Adipose tissue (tissue), 3 donors: Measurements from ENCODE around the gene UBXN4. TPM values are rescaled to one million over a fixed set of nuclear protein-coding genes. Genes with fewer than 3 reads are reported as not detected.
"Not testable (repeated sequence)": the region's sequence is repeated elsewhere in the genome, so short reads cannot be mapped to it uniquely, and the experiment has no call there.

Experiments used
- H3K27ac ChIP-seq: one replicate; pipeline ENCODE4 v1.5.1; 2013; ENCODE audit warnings: low read depth, low read length
- whole genome bisulfite sequencing, 3 donors: extraction: QIAGEN DNeasy Blood & Tissue Kit; methylation state at CpG; one replicate each; pipeline ENCODE4 v1.1.7; 2013; 5-methylcytosine and 5-hydroxymethylcytosine counted together
- polyA plus RNA-seq, 3 donors: library from polyadenylated mRNA; stranded (reverse); fragments of 200-250 nt; gene quantifications; one replicate each; pipeline ENCODE4 v1.2.3, GENCODE V29; 2013
- donor health status: healthy with polysubstance abuse.
- donor health status: Bipolar disorder and iron deficiency.
- donor health status: healthy.

The UBXN4 gene
- polyA plus RNA-seq, 3 donors, result 37.6 to 45.3 (median 38.0) TPM

DNA sequence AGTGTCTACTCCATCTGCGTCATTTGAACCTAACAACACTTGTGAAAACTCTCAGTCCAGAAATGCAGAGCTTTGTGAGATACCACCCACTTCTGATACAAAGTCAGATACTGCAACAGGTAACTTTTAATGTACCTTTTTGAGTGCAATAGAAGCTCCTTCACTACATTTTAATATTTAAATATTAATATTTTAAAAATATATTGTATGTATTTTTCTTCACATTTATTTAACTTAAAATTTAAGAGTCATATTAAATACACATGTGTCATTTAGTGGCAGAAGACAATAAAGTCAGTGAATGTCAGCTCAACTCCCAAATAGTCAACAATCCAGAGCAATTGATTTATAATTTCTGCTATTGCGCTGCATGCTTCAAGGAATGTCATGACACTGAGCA, 13.9 kb downstream of the UBXN4 start:
- 94 to 99% (median 97%) methylated on average over 2 of the region's 2 CpGs for WGBS, 3 donors
- H3K27ac ChIP-seq, result no peak overlapping the region

DNA sequence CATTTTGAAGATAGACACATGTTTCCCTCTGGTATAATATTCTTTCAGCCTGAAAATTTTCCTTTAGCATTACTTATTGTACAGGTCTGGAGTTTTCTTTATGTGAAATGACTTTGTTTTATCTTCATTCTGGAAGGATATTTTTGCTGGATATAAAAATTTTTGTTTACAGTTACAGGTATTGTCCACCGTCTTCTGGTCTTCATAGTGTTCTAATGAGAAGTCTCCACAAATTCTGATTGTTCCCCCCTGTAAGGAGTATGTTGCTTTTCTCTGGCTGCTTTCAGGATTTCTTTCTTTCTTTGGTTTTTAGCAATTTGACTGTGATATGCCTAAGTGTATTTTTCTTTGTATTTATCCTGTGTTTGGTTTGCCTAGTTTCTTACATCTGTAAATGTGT, 15.0 kb downstream of the UBXN4 start:
- 97 to 100% (median 97%) methylated on average over 1 of the region's 1 CpG for WGBS, 3 donors
- no peak overlapping the region for H3K27ac ChIP-seq

DNA sequence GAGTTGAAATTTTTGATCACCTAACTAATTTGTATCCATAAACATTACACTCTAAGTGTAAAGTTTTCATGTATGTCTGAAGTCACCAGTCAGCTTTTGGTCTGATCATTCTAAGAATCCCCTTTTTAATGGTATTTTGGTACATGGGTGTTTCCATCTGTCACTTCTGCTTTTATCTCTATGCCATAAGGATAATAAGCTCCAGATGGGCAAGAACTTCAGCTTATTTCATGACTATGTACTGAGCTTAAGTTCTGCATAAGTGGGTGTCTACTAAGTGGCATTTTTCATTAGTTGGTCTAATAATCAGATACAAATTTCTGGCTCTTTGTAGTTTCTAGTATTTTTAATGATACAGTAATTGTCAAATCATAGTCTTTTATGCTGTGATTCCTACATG, 20.4 kb downstream of the UBXN4 start:
- no peak overlapping the region for H3K27ac ChIP-seq

DNA sequence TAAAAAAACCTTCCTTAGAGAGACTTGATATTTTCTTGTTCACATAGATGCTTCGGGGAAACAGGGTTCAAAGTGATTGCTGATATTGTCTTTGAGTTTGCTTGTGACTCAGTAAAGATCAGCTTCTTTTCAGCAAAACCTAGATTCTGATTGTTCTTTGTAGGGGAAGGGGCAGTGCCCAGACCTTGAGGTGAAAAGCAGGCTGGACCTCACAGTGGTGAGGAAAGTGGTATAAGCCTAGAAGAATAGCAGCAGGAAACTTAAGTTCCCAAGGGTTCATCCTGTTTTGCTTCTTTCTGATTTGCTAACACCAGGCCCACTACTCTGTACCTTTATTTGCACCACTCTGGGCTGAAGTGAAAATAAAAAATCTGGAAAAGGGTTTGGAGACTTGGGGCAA, 20.9 kb downstream of the UBXN4 start:
- H3K27ac ChIP-seq, result no peak overlapping the region
- WGBS, 3 donors, result 86 to 100% (median 96%) methylated on average over 1 of the region's 1 CpG

DNA sequence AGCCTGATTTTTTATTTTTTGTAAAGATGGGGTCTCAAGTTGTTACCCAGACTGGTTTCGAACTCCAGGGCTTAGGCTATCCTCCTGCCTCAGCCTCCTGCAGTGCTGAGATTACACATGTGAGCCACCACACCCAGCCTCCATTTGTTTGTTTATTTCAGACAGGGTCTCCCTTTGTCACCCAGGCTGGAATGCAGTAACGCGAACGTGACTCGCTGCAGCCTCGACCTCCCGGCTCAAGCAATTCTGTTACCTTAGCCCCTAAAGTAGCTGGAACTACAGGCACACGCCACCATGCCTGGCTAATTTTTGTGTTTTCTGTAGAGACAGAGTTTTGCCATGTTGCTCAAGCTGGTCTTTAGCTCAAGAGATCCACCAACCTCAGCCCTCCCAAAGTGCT, 27.2 kb downstream of the UBXN4 start:
- H3K27ac ChIP-seq, result no peak overlapping the region
- WGBS, 3 donors, result 95 to 98% (median 96%) methylated on average over 8 of the region's 8 CpGs

DNA sequence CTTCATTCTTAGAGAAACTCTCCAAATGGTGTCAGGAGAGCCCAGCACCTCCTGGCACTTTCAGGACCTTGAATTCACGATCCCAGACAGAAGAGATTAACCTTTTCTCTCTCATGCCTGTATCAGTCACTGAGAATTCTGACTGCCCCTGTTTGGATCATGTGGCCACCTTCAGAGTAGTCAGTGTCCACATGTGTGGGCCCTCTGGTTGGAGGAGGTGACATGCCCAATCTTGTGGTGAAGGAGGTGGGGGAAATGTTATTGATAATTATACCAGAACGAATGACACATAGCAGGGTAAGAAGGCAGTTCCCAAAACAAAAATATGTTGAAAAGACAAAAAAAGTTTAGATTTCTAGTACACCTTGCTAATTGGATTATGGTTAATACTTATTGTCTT, 31.7 kb downstream of the UBXN4 start:
- H3K27ac ChIP-seq, result no peak overlapping the region
- 78 to 91% (median 88%) methylated on average over 2 of the region's 2 CpGs for WGBS, 3 donors

DNA sequence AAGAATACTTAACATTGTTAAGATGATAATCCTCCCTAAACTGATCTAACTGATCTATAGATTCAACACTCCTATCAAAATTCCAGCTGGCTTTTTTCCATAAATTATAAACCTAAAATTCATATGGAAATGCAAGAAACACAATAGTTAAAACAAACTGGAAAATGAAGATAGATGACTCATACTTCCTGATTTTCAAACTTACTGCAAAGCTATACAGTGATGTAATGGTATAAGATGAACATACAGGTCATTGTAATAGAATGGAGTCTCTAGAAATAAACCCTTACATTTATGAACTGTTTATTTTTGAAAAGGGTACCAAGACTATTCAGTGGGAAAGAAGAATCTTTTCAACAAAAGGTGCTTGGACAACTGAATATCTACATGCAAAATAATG, 32.3 kb downstream of the UBXN4 start:
- H3K27ac ChIP-seq, result no peak overlapping the region

DNA sequence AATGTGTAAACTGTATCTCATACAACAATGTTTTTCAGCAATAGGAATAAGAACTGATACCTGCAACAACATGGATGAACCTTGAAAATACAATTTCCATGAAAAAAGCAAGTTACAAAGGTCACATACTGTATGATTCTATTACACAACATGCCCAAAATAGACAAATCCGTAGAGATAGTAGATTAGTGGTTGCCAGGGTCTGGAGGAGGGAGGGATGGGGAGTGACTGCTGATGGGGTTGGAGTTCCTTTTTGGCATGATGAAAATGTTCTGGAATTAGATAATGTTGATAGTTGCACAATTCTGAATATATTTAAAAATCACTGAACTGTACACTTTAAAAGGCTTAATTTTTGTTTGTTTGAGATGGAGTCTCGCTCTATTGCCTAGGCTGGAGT, 33.8 kb downstream of the UBXN4 start:
- H3K27ac ChIP-seq, result no peak overlapping the region
- 32 to 46% (median 35%) methylated on average over 2 of the region's 2 CpGs for WGBS, 3 donors

DNA sequence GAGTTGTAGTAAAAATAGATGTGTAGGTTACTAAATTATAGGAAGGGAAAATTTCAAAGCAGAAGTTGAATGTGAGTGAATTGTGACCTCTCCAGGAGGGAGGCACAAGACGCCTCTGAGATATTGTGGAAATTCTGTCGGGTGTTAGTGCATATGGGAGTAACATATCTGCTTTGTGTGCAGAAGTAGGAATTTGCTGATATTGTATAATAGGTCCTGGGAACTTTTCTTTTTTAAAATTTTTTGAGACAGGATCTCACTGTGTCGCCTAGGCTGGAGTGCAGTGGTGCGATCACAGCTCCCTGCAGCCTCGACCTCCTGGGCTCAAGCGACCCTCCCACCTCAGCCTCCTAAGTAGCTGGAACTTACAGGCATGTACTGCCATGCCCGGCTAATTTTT, 34.7 kb downstream of the UBXN4 start:
- WGBS, 3 donors, result 95 to 97% (median 96%) methylated on average over 7 of the region's 7 CpGs
- no peak overlapping the region for H3K27ac ChIP-seq

DNA sequence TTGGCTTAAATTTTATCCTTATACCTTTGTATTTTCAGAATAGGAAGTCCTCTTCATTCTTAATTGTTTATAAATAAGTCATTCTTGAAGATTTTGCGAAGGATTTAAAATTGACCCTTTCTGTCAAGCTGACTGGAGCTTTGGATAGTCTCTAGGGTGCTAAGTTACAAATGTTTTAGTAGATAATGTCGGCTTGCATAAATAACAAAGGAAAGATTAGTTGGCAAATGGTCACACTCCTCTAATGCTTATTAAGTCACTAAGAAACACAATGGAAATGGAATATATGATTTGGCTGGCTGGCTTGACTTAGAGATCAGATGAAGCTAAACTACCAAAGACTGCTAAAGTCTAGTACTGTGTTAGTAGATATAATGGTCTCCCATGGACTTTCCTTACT, 40.6 kb downstream of the UBXN4 start:
- WGBS, 3 donors, result 68 to 88% (median 80%) methylated on average over 2 of the region's 2 CpGs
- no peak overlapping the region for H3K27ac ChIP-seq

DNA sequence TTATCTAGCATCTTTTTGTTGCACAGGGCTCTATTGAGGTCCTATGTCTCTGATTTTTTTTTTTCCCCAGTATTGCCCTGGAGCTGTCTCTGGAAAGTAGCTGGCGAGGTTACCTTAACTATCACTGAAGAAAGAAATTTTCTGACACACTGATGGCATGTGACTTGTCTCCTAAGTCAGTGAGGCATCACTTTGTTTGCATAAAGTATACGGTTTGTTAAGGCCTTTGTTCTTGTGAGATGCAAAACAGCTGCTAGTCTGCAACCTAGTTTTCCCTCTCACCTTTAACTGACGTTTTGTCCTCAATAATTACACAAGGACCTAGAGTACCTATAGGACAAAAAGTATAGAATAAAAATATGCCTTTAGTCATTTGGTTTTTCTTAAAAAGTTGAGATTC, 41.8 kb downstream of the UBXN4 start:
- H3K27ac ChIP-seq, result no peak overlapping the region
- WGBS, 3 donors, result 73 to 86% (median 81%) methylated on average over 3 of the region's 3 CpGs

DNA sequence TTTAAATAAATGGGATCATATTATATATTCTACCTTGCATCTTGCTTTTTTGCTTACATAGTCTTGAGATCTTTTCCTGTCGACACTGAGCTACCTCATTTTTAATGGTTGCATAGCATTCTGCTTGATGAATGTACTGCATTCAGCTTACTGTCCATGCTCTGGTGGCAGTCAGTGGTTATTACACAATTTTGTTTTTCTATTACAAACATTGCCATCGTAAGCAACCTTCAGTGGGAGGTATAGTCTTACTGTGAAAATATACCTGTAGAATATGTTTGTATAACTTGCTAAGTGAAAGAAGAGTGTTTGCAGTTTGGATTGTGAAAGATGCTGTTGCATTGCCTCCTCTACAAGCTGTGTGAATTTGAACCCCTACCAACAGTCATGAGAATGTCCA, 43.4 kb downstream of the UBXN4 start:
- H3K27ac ChIP-seq, result no peak overlapping the region
- 79 to 93% (median 88%) methylated on average over 2 of the region's 2 CpGs for WGBS, 3 donors

DNA sequence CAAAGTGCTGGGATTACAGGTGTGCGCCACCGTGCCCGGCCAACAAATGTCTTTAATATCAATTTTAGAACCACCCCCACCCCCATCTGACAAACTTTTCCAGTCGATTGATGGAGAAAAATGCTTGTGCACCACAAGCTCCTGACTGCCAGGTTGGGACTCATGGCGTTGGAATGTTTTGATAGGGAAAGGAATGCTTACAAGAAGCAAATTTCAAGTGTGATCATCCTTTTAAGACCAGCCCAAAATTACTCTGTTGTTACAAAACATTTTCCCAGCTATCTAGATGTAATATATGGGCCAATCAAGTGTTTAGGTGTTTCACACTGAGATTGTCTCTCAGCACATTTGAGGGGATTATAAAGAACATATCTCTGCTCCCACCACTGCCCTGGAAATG, 45.2 kb downstream of the UBXN4 start:
- 85 to 94% (median 89%) methylated on average over 5 of the region's 5 CpGs for WGBS, 3 donors

DNA sequence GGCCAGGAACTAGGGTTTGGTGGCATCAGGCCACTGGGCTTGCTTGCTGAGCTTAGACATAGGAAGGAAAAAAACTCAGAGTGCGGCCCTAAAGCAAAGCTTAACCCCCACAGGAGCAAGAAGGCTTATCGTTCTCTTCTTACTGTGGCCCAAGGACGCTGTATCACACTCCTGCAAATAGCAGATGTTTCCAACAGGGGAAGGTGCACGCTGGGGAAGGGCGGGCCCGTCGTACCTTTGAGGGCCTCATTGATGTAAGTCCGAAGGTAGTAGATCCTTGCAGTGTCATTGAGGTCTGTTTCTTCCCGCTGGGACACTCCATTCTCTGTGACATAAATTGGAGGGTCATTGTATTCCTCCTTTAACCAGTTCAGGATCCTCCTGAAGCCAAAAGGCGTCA, 48.8 kb downstream of the UBXN4 start:
- WGBS, 3 donors, result 82 to 98% (median 93%) methylated on average over 10 of the region's 10 CpGs
- H3K27ac ChIP-seq, result no peak overlapping the region

More for the DNA sequence above, 45.2 kb downstream of the UBXN4 start:
- H3K27ac ChIP-seq, result no peak overlapping the region

DNA sequence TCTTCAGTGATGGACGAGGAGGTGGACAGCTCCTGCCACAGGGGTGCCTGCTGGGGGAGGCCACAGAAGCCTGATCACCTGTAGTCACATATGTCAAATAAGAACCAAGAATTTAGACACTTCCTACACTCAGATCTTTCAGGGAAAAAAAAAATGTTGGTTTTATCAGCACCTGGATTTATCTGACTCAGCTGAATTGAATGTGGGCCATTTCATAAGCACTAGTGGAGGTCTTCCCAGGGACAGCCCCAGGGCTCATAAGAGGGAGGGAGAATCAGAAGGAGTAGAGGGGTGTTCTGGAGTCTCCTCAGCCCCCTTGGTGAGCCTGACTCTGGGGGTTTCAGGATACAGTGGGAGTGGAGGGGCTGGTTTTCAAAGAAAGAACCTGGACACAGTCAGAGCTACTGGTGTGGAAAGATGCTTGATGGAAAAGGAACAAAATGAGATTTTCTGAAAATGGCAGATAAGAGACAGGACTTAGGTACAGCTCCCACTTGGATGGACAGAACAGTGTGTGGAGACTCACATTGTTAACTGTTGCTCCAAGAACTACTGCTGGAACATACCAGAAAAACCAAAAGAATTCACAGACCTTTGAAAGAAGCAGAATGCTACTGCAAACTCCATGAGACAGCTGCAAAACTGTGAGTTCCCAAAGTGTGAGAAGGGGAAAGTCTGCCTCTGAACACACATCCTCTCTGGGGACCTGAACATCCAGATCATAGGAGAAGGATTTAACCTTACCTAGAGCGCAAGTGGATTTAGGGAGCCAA, 49.9 kb downstream of the UBXN4 start:
- H3K27ac ChIP-seq, result no peak overlapping the region
- 92 to 95% (median 94%) methylated on average over 2 of the region's 2 CpGs for WGBS, 3 donors

DNA sequence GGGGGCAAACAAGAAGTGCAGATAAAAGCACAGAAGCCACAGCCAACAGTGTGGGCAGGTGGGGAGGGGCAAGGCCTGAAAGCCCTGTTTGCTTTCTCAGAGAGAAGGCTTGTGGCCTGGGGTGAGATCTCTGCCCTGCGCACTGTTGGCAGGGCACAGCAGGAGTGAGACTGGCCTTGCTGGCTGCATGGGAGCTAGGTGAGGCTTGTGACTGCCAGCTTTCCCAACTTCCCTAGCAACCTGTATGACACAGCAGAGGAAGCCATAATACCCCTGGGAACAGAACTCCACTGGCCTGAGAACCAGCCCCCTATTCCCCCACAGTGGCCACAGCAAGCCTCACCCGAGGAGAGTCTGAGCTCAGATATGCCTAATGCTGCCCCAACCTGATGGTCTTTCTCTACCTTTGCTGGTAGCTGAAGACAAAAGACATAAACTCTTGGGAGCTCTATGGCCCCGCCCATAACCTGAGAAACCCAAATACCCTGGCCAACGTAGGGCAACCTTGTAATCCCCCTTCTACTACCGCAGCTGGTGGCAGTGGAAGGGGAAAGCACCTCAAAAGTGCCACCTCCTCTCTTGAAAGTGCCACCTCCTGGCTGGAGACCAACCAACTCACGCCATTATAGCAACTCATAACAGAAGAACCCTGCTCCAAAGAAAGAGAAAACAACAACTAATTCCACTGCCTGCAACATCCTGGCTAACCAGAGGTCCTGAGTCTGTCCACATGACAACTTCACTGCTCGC, 50.9 kb downstream of the UBXN4 start:
- WGBS, 3 donors, result 78 to 80% (median 79%) methylated on average over 7 of the region's 7 CpGs
- H3K27ac ChIP-seq, result no peak overlapping the region

DNA sequence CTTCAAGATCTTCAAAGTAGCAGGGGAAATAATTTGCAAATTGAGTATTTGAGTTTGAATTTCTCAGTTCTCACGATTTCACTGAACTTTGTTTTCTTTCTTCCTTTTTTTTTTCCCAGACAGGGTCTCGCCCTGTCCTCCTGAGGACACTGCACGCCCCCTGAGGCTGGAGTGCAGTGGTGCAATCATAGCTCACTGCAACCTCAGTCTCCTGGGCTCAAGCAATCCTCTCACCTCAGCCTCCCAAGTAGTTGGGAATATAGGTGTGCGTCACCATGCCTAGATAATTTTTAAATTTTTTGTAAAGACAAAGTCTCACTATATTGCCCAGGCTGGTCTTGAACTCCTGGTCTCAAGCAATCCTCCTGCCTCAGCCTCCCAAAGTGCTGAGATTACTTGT, 54.0 kb downstream of the UBXN4 start:
- not testable (repeated sequence) for H3K27ac ChIP-seq
- WGBS, 3 donors, result 63 to 86% (median 63%) methylated on average over 4 of the region's 4 CpGs

DNA sequence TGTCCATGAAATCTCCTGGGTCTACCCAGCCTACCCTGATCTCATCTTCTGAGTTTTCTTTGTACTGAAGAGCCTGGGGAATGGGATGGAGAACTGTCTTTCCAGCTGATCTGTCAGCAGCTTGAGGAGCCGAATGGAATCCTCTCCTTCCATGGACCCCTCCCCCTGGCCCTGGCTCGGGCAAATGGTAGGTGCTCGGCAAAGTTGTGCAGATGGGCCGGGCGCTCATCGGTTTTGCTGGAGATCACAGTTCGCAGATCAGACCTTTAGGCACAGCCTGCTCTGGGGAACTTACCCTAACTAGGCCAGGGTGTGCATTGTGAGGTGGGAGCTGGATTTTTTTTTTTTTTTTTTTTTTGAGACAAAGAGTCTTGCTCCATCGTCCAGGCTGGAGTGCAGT, 55.0 kb downstream of the UBXN4 start:
- WGBS, 3 donors, result 92 to 97% (median 97%) methylated on average over 8 of the region's 8 CpGs
- H3K27ac ChIP-seq, result no peak overlapping the region

DNA sequence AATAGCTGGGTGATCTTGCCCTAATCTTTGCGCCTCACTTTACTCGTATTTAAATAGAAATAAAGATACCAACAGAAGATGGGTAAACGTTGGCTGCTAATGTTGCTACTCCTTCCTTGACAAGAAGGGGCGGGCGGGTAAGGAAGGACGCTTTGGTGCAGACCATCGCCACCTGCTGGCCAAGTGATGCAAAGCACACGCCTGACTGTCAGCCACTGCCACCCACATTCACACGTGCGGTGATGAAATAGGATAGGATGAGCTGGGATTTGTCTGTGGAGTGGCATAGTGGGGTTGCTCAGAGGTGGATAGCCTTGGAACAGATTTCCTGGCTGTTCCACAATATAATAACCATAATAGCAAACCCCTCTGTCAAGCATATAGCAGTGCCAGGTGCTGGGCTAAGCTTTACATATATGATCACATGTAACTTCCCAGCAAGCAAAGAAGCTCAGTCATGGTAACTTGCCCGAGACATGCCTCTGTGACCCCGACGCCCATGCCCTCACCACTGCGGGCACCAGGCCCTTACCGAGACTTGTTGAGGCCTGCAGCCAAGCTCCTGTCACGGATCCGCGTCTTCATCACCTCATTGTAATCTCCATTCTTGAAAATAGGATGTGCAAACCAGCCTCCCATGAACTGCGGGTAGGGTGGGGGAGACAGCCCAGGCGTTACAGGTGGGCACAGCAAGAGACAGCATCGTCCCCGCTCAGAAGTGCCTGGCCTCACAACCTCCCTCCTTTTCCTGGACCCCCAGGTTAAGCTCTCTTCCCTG, 56.0 kb downstream of the UBXN4 start:
- WGBS, 3 donors, result 45 to 48% (median 48%) methylated on average over 22 of the region's 22 CpGs
- no peak overlapping the region for H3K27ac ChIP-seq
